HG03097 (cell line): ENCODE measurements around the gene ZNF416.

ENCODE experiments used
- ATAC-seq: cut with Tn5 transposase; IDR thresholded peaks from one replicate; pipeline ENCODE4 v1.9.1; 2021; ENCODE audit not compliant: unreplicated experiment, low FRiP score

ZNF416 gene

GRCh38 chr19:57559404-57560025 lies 19.2 kb downstream of the ZNF416 start, which contains the start of gene ZNF550:
Gene ZNF550, minus strand, starts transcription at chr19:57559863. Its CDS starts 181 bp downstream, at chr19:57559682.
- peak; percentile 90 for ATAC-seq

- ATAC-seq: no peak
These were observed 19.7 kb downstream of the ZNF416 start for GRCh38 chr19:57559008-57559403.

GRCh38 chr19:57558525-57558924 lies 20.2 kb downstream of the ZNF416 start:
- ATAC-seq: no peak

- no peak for ATAC-seq
These were observed 21.1 kb downstream of the ZNF416 start for GRCh38 chr19:57557659-57558058.

DNA sequence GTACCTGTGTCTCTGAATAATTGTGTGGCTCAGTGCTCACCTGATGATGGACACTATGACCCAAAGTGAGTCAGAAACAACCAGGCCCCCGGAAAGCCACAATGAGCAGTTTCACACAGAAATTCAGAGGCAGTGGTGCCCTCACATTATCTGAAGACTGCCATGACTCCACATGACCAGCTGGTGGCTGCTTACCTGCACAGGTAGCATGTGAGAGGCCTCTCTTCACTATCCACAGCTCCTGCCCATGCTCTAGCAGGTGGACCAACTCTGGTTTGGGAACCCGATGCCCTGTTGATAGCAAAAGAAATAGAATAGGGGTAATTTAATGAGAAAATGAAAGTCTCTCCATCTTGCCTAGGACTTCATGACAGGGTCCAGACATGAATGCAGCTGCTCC lies 26.3 kb downstream of the ZNF416 start:
- no peak for ATAC-seq

GRCh38 chr19:57546513-57546912 lies 32.2 kb downstream of the ZNF416 start:
- no peak for ATAC-seq

- no peak for ATAC-seq
These were observed 40.7 kb downstream of the ZNF416 start for GRCh38 chr19:57537953-57538547.

DNA sequence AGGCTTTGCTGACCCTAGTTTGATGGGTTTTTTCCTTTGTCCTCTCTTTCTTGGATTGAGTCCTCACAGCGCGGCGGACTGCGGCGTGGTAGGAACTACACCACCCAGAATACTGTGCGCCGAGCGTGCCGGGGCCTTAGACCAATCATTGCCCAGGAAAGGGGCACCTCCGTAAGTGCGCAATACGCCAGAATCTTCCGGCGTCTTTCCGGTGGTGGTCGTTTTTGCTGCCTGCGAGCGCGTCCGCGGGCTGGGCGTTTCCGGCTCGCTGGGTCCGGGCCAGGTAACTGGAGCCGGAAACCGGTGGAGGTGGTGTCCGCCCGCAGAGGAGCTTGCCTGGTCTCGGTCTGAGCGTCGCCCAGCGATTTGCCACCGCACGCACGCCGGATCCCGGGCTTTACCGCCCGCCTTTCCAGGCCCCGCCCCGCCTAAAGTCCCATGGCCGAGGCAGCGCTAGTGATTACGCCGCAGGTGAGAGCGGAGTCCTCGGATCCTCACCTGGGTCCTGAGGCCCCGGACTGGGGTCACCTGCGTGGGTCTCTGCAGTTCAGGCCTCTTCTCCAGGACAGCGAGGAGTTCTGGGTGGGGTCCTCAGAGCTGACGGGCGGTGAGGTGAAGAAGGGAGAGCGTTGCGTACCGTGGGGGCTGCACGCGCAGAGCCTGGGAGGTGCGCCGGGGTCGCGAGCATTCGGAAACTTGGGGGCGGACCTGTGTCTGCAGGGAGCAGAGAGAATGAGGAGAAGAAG lies 51.4 kb downstream of the ZNF416 start, which contains the start of gene ZNF549:
TSS of gene ZNF549 (plus strand) at position 221 of the 746 bp plus-strand sequence. CDS start at position 439, 218 bp downstream.
- peak; percentile 95 for ATAC-seq
